Measurements from ENCODE around the gene RABGEF1.

Gene RABGEF1

GRCh38 chr7:66735154-66735553 lies 5.4 kb upstream of the RABGEF1 start:
- no peak overlapping the region for H3K4me2 ChIP-seq (ENCODE audit: low read depth, low read length, poor library complexity, severe bottlenecking)
- H3F3A ChIP-seq (ENCODE audit: low read depth): no peaks in the 10 kb centered on the region
- H3K9me3 ChIP-seq (ENCODE audit: insufficient read depth, low read depth, low read length): peaks cover 5% of the 10 kb centered on the region; the same call in 1 of the 2 replicates
- H3K9ac ChIP-seq (ENCODE audit: low read depth, low read length, poor library complexity, severe bottlenecking): no peak overlapping the region
- no peaks in the 10 kb centered on the region for H3K27me3 ChIP-seq (ENCODE audit: insufficient read depth, low read length, poor library complexity, severe bottlenecking)
- no peak overlapping the region for H3K4me3 ChIP-seq (ENCODE audit: low read length, poor library complexity, severe bottlenecking)
- no peaks in the 10 kb centered on the region for H3K9me2 ChIP-seq (replicated peaks; ENCODE audit: low read depth, low read length)
- H3K4me1 ChIP-seq (ENCODE audit: insufficient read depth, low read length, poor library complexity, severe bottlenecking): peaks cover 3% of the 10 kb centered on the region
- no peaks in the 10 kb centered on the region for H4K20me1 ChIP-seq (ENCODE audit: insufficient read depth, low read length, poor library complexity, severe bottlenecking)
- no peaks in the 10 kb centered on the region for H3K36me3 ChIP-seq (ENCODE audit: insufficient read depth, low read length)
- no peak for TF ChIP-seq EZH2phosphoT487 (IDR thresholded peaks at IDR 0.05; ENCODE audit: borderline replicate concordance)
- no peak for TF ChIP-seq CTCF (conservative IDR thresholded peaks at IDR 0.05; ENCODE audit: low read length)
- no peak overlapping the region for H2AFZ ChIP-seq (ENCODE audit: low read length)
- H3K79me2 ChIP-seq (ENCODE audit: insufficient read depth, low read length): peaks cover 7% of the 10 kb centered on the region

- Histone ChIP-seq H4K20me1 (ENCODE audit: insufficient read depth, low read length, poor library complexity, severe bottlenecking) (no peaks in the 10 kb centered on the region), H3K4me2 (ENCODE audit: low read depth, low read length, poor library complexity, severe bottlenecking) (no peak overlapping the region)
These were observed 4.7 kb upstream of the RABGEF1 start for GRCh38 chr7:66735850-66736249.

GRCh38 chr7:66736892-66737291 lies 3.6 kb upstream of the RABGEF1 start:
- Histone ChIP-seq H2AFZ (ENCODE audit: low read length) (no peak overlapping the region), H3K4me1 (ENCODE audit: insufficient read depth, low read length, poor library complexity, severe bottlenecking) (peaks cover 7% of the 10 kb centered on the region), H3K9me3 (ENCODE audit: insufficient read depth, low read depth, low read length) (peaks cover 5% of the 10 kb centered on the region; the same call in 1 of the 2 replicates), H3K9ac (ENCODE audit: low read depth, low read length, poor library complexity, severe bottlenecking) (no peak overlapping the region), H3K36me3 (ENCODE audit: insufficient read depth, low read length) (no peaks in the 10 kb centered on the region), H3K4me2 (ENCODE audit: low read depth, low read length, poor library complexity, severe bottlenecking) (no peak overlapping the region), H3F3A (ENCODE audit: low read depth) (no peaks in the 10 kb centered on the region), H3K79me2 (ENCODE audit: insufficient read depth, low read length) (peaks cover 20% of the 10 kb centered on the region), H3K27me3 (ENCODE audit: insufficient read depth, low read length, poor library complexity, severe bottlenecking) (no peaks in the 10 kb centered on the region), H3K4me3 (ENCODE audit: low read length, poor library complexity, severe bottlenecking) (no peak overlapping the region), H4K20me1 (ENCODE audit: insufficient read depth, low read length, poor library complexity, severe bottlenecking) (peaks cover 6% of the 10 kb centered on the region), H3K9me2 (replicated peaks; ENCODE audit: low read depth, low read length) (no peaks in the 10 kb centered on the region)
- TF ChIP-seq CTCF (conservative IDR thresholded peaks at IDR 0.05; ENCODE audit: low read length) (no peak), EZH2phosphoT487 (IDR thresholded peaks at IDR 0.05; ENCODE audit: borderline replicate concordance) (no peak)

More at GRCh38 chr7:66735850-66736249, 4.7 kb upstream of the RABGEF1 start:
- Histone ChIP-seq H3K79me2 (ENCODE audit: insufficient read depth, low read length) (peaks cover 9% of the 10 kb centered on the region), H3K4me3 (ENCODE audit: low read length, poor library complexity, severe bottlenecking) (no peak overlapping the region), H3K9me3 (ENCODE audit: insufficient read depth, low read depth, low read length) (peaks cover 5% of the 10 kb centered on the region; the same call in 1 of the 2 replicates), H3K4me1 (ENCODE audit: insufficient read depth, low read length, poor library complexity, severe bottlenecking) (peaks cover 3% of the 10 kb centered on the region), H2AFZ (ENCODE audit: low read length) (no peak overlapping the region), H3F3A (ENCODE audit: low read depth) (no peaks in the 10 kb centered on the region), H3K36me3 (ENCODE audit: insufficient read depth, low read length) (no peaks in the 10 kb centered on the region), H3K9me2 (replicated peaks; ENCODE audit: low read depth, low read length) (no peaks in the 10 kb centered on the region), H3K27me3 (ENCODE audit: insufficient read depth, low read length, poor library complexity, severe bottlenecking) (no peaks in the 10 kb centered on the region), H3K9ac (ENCODE audit: low read depth, low read length, poor library complexity, severe bottlenecking) (no peak overlapping the region)
- no peak for TF ChIP-seq EZH2phosphoT487 (IDR thresholded peaks at IDR 0.05; ENCODE audit: borderline replicate concordance)
- no peak for TF ChIP-seq CTCF (conservative IDR thresholded peaks at IDR 0.05; ENCODE audit: low read length)

Data from Loucy (cell line).